ENCODE data around the gene FNBP1L. TPM values are rescaled to one million over a fixed set of nuclear protein-coding genes. Genes with fewer than 3 reads are reported as not detected.

FNBP1L gene
- total RNA-seq, 1 experiment from 2014 or later: 119 TPM

GRCh38 chr1:93474321-93474720 lies 26.4 kb downstream of the FNBP1L start:
- Histone ChIP-seq H3K23me2 (ENCODE audit: insufficient read length, low read depth, low read length, poor library complexity, severe bottlenecking) (no peaks in the 10 kb centered on the region), H3K14ac (ENCODE audit: insufficient read depth, low read length) (no peak overlapping the region), H3K27ac (ENCODE audit: insufficient read length, low read depth, low read length) (no peak overlapping the region), H2BK120ac (ENCODE audit: low read depth, low read length, poor library complexity, severe bottlenecking) (no peak overlapping the region), H4K5ac (ENCODE audit: insufficient read length, low read depth, low read length) (no peak overlapping the region), H4K8ac (replicated peaks; ENCODE audit: insufficient read length, low read depth, low read length) (no peak overlapping the region), H3K18ac (ENCODE audit: insufficient read length, low read depth, low read length) (no peak overlapping the region), H3K4me2 (ENCODE audit: insufficient read depth, insufficient read length, low read length) (no peak overlapping the region), H4K20me1 (ENCODE audit: control insufficient read depth, insufficient read depth, insufficient read length) (no peaks in the 10 kb centered on the region), H2BK15ac (ENCODE audit: low read depth, low read length) (no peak overlapping the region), H3K56ac (ENCODE audit: insufficient read length, low read depth, low read length) (no peak overlapping the region), H3K23ac (ENCODE audit: insufficient read length, low read depth, low read length) (no peak overlapping the region), H3K4ac (ENCODE audit: low read depth, low read length) (no peak overlapping the region), H2BK5ac (ENCODE audit: insufficient read length, low read length) (no peak overlapping the region), H3T11ph (ENCODE audit: low read length) (no peak overlapping the region), H3K4me1 (ENCODE audit: insufficient read depth, low read length) (no peaks in the 10 kb centered on the region; the same call in 1 of the 2 replicates), H2AK5ac (ENCODE audit: insufficient read length, low read length) (no peak overlapping the region), H3K79me2 (ENCODE audit: insufficient read depth, low read length) (peaks cover 61% of the 10 kb centered on the region; the same call in 1 of the 2 replicates), H2BK12ac (ENCODE audit: insufficient read length, low read depth, low read length) (no peak overlapping the region), H3K79me1 (ENCODE audit: insufficient read depth, low read depth, low read length, poor library complexity, severe bottlenecking) (peaks cover 2% of the 10 kb centered on the region), H3K27me3 (ENCODE audit: insufficient read depth, low read length) (no peaks in the 10 kb centered on the region), H3K9ac (ENCODE audit: extremely low read depth, insufficient read length, low read length) (no peak overlapping the region), H2AFZ (ENCODE audit: low read length) (no peak overlapping the region), H3K9me3 (ENCODE audit: control insufficient read depth, low read depth, low read length) (no peaks in the 10 kb centered on the region), H2BK20ac (ENCODE audit: low read depth, low read length, poor library complexity, severe bottlenecking) (no peak overlapping the region), H4K91ac (ENCODE audit: insufficient read length, low read depth, low read length) (no peak overlapping the region)
- Mint-ChIP-seq H3K27ac (peak overlapping the region in 2 of 3 experiments; percentile 6 to 29; a peak in 3 of 7 replicates), H3K9me3 (peaks cover 14 to 24% of the 10 kb centered on the region in 2 experiments), H3K36me3 (ENCODE audit: insufficient read depth in 1 of 3, low read depth in 3 of 3) (peaks cover 22 to 36% (median 27%) of the 10 kb centered on the region in 3 experiments), H3K4me1 (peaks cover 33 to 44% of the 10 kb centered on the region in 2 experiments), H3K4me3 (no peak overlapping the region), H3K27me3 (ENCODE audit: low read depth) (no peaks in the 10 kb centered on the region)
- WGBS (ENCODE audit: extremely low coverage, insufficient read length, low lambda C conversion rate): no CpG with 5 or more reads among the region's 2 CpGs
- TF ChIP-seq CTCF (conservative IDR thresholded peaks at IDR 0.05): no peak
- DNase-seq: no peak
